GM21717 (cell line): ENCODE data around the gene IGF1R.
"Not testable (repeated sequence)": the region's sequence is repeated elsewhere in the genome, so short reads cannot be mapped to it uniquely, and the experiment has no call there.

Source experiments
- ATAC-seq: cut with Tn5 transposase; IDR thresholded peaks from one replicate; pipeline ENCODE4 v1.9.1; 2021; ENCODE audit warnings: mild to moderate bottlenecking, moderate library complexity; ENCODE audit not compliant: unreplicated experiment

The IGF1R gene

GRCh38 chr15:98976500-98976899 lies 328.2 kb downstream of the IGF1R start:
- ATAC-seq: no peak

GRCh38 chr15:98977441-98977840 lies 329.1 kb downstream of the IGF1R start:
- ATAC-seq: no peak

- no peak for ATAC-seq
These were observed 329.8 kb downstream of the IGF1R start for GRCh38 chr15:98978153-98978552.

- ATAC-seq: no peak
These were observed 332.5 kb downstream of the IGF1R start for GRCh38 chr15:98980899-98981228.

GRCh38 chr15:98981851-98982722 lies 333.7 kb downstream of the IGF1R start:
- ATAC-seq: no peak

GRCh38 chr15:98983334-98983733 lies 335.0 kb downstream of the IGF1R start:
- no peak for ATAC-seq

- no peak for ATAC-seq
These were observed 337.9 kb downstream of the IGF1R start for GRCh38 chr15:98986281-98986680.

GRCh38 chr15:98994892-98995291 lies 346.6 kb downstream of the IGF1R start:
- ATAC-seq: no peak

GRCh38 chr15:98996169-98996568 lies 347.8 kb downstream of the IGF1R start:
- no peak for ATAC-seq

GRCh38 chr15:98996624-98997023 lies 348.3 kb downstream of the IGF1R start:
- ATAC-seq: no peak

- ATAC-seq: no peak
These were observed 349.0 kb downstream of the IGF1R start for GRCh38 chr15:98997312-98997711.

- no peak for ATAC-seq
These were observed 349.4 kb downstream of the IGF1R start for GRCh38 chr15:98997755-98998154.

GRCh38 chr15:98998279-98998678 lies 349.9 kb downstream of the IGF1R start:
- no peak for ATAC-seq

- ATAC-seq: no peak
These were observed 350.9 kb downstream of the IGF1R start for GRCh38 chr15:98999233-98999632.

- no peak for ATAC-seq
These were observed 353.9 kb downstream of the IGF1R start for GRCh38 chr15:99002226-99002625.

GRCh38 chr15:99003317-99003716 lies 355.0 kb downstream of the IGF1R start:
- not testable (repeated sequence) for ATAC-seq

- not testable (repeated sequence) for ATAC-seq
These were observed 356.9 kb downstream of the IGF1R start for GRCh38 chr15:99004998-99005974.

GRCh38 chr15:99006146-99006545 lies 357.8 kb downstream of the IGF1R start:
- ATAC-seq: no peak

- no peak for ATAC-seq
These were observed 358.7 kb downstream of the IGF1R start for GRCh38 chr15:99006904-99007495.

GRCh38 chr15:99009741-99010330 lies 361.5 kb downstream of the IGF1R start:
- no peak for ATAC-seq

- ATAC-seq: no peak
These were observed 362.4 kb downstream of the IGF1R start for GRCh38 chr15:99010768-99011167.
